HFF-Myc (cell line): Measurements from ENCODE around the gene ARHGAP25.

Experiments
- DNase-seq: peaks from one replicate; pipeline ENCODE4 v3.0.0-alpha.2; 2011; ENCODE audit warnings: low read depth; ENCODE audit errors: extremely low read depth
- H3K4me3 ChIP-seq: replicated peaks from 2 replicates; pipeline ENCODE4 v1.5.1; 2011; ENCODE audit warnings: low read depth, mild to moderate bottlenecking, control low read depth, low read length
- CTCF ChIP-seq: IDR thresholded peaks from 2 replicates; pipeline ENCODE4 v1.5.1; 2012; ENCODE audit warnings: mild to moderate bottlenecking, low read depth, low read length, control low read depth; ENCODE audit errors: missing control alignments

ARHGAP25 gene

GRCh38 chr2:68693951-68694350 lies 40.7 kb upstream of the ARHGAP25 start:
- no peak overlapping the region for H3K4me3 ChIP-seq
- no peak for TF ChIP-seq CTCF
- no peak for DNase-seq

GRCh38 chr2:68695971-68696370 lies 38.6 kb upstream of the ARHGAP25 start:
- no peak overlapping the region for H3K4me3 ChIP-seq
- DNase-seq: no peak
- no peak for TF ChIP-seq CTCF

- no peak overlapping the region for H3K4me3 ChIP-seq
- TF ChIP-seq CTCF: no peak
- no peak for DNase-seq
These were observed 38.1 kb upstream of the ARHGAP25 start for GRCh38 chr2:68696554-68696953.

GRCh38 chr2:68698567-68699377 lies 35.8 kb upstream of the ARHGAP25 start:
- TF ChIP-seq CTCF: no peak
- no peak for DNase-seq
- no peak overlapping the region for H3K4me3 ChIP-seq

- H3K4me3 ChIP-seq: no peak overlapping the region
- no peak for DNase-seq
- TF ChIP-seq CTCF: no peak
These were observed 34.1 kb upstream of the ARHGAP25 start for GRCh38 chr2:68700560-68700959.

- TF ChIP-seq CTCF: no peak
- no peak for DNase-seq
- H3K4me3 ChIP-seq: no peak overlapping the region
These were observed 28.0 kb upstream of the ARHGAP25 start for GRCh38 chr2:68706637-68707036.

- TF ChIP-seq CTCF: no peak
- DNase-seq: no peak
These were observed 26.0 kb upstream of the ARHGAP25 start for GRCh38 chr2:68708629-68709028.

More at GRCh38 chr2:68708629-68709028, 26.0 kb upstream of the ARHGAP25 start:
- H3K4me3 ChIP-seq: no peak overlapping the region
